Measurements from ENCODE around the gene OVCA2. TPM values are rescaled to one million over a fixed set of nuclear protein-coding genes. Genes with fewer than 3 reads are reported as not detected.
A peak's percentile ranks its signal among the peaks of the same experiment; 100 is the strongest.

OVCA2 gene
- total and polyA plus RNA-seq, 12 donors: 37.2 to 155 (median 64.0) TPM

- intact Hi-C loops (cut with DNase I): no loop called here
- peak overlapping the region in 4 of 5 donors; percentile 3 to 100 (median 60) for H3K27ac ChIP-seq
- DNase-seq: peak in 3 of 7 donors; percentile 31 to 55 (median 32)
- H3K4me1 ChIP-seq (replicated peaks in 1 of 2): peaks cover 15 to 32% of the 10 kb centered on the region in 2 donors
- no peaks in the 10 kb centered on the region for H3K27me3 ChIP-seq
- TF ChIP-seq POLR2A (IDR thresholded peaks at IDR 0.05): no peak
- TF ChIP-seq CTCF (IDR thresholded peaks at IDR 0.05): no peak
- H3K36me3 ChIP-seq (replicated peaks in 1 of 2): peaks cover 0 to 24% of the 10 kb centered on the region in 2 donors
- WGBS, 4 donors: 76 to 84% (median 77%) methylated on average over 6 of the region's 6 CpGs
- no peaks in the 10 kb centered on the region for H3K9me3 ChIP-seq (replicated peaks in 1 of 3)
- no peak overlapping the region for H3K4me3 ChIP-seq
Observed at GRCh38 chr17:2043785-2044184, 2.0 kb downstream of the OVCA2 start.

GRCh38 chr17:2044263-2044894 is 2.6 kb downstream of the OVCA2 start:
- WGBS, 4 donors: 90 to 95% (median 94%) methylated on average over 5 of the region's 5 CpGs
- Histone ChIP-seq H3K4me3 (no peak overlapping the region), H3K27me3 (no peaks in the 10 kb centered on the region), H3K27ac (peak overlapping the region in 2 of 5 donors; percentile 15 to 58), H3K9me3 (replicated peaks in 1 of 3) (no peaks in the 10 kb centered on the region), H3K4me1 (replicated peaks in 1 of 2) (peaks cover 20 to 38% of the 10 kb centered on the region in 2 donors), H3K36me3 (replicated peaks in 1 of 2) (peaks cover 0 to 24% of the 10 kb centered on the region in 2 donors)
- intact Hi-C loops (cut with DNase I): no loop called here
- peak in 1 of 7 donors; percentile 25 for DNase-seq
- TF ChIP-seq POLR2A (IDR thresholded peaks at IDR 0.05): no peak
- TF ChIP-seq CTCF (IDR thresholded peaks at IDR 0.05): no peak

GRCh38 chr17:2047590-2047989 is 5.8 kb downstream of the OVCA2 start:
- no peak for DNase-seq
- no peak for TF ChIP-seq POLR2A (IDR thresholded peaks at IDR 0.05)
- no peak for TF ChIP-seq CTCF (IDR thresholded peaks at IDR 0.05)

GRCh38 chr17:2048805-2049204 is 7.0 kb downstream of the OVCA2 start:
- Histone ChIP-seq H3K9me3 (replicated peaks in 1 of 3) (no peaks in the 10 kb centered on the region), H3K4me3 (peak overlapping the region in 1 of 4 donors; percentile 73), H3K4me1 (replicated peaks in 1 of 2) (peaks cover 18 to 35% of the 10 kb centered on the region in 2 donors), H3K36me3 (replicated peaks in 1 of 2) (peaks cover 0 to 1% of the 10 kb centered on the region in 2 donors), H3K27me3 (no peaks in the 10 kb centered on the region), H3K27ac (no peak overlapping the region)
- 17 to 28% (median 20%) methylated on average over 9 of the region's 9 CpGs for WGBS, 4 donors
- peak in 1 of 7 donors; percentile 28 for DNase-seq
- TF ChIP-seq POLR2A (IDR thresholded peaks at IDR 0.05) (no peak), CTCF (IDR thresholded peaks at IDR 0.05) (no peak)
- intact Hi-C loops (cut with DNase I): no loop called here

More at GRCh38 chr17:2047590-2047989, 5.8 kb downstream of the OVCA2 start:
- no peak overlapping the region for H3K27ac ChIP-seq
- H3K9me3 ChIP-seq (replicated peaks in 1 of 3): no peaks in the 10 kb centered on the region
- no peaks in the 10 kb centered on the region for H3K27me3 ChIP-seq
- intact Hi-C loops (cut with DNase I): no loop called here
- no peak overlapping the region for H3K4me3 ChIP-seq
- H3K36me3 ChIP-seq (replicated peaks in 1 of 2): peaks cover 0 to 13% of the 10 kb centered on the region in 2 donors
- 88 to 97% (median 92%) methylated on average over 6 of the region's 6 CpGs for WGBS, 4 donors
- peaks cover 21 to 41% of the 10 kb centered on the region in 2 donors for H3K4me1 ChIP-seq (replicated peaks in 1 of 2)

Data from adrenal gland (tissue), 12 donors.